ENCODE results near the gene SAMMSON.

SAMMSON gene

DNA sequence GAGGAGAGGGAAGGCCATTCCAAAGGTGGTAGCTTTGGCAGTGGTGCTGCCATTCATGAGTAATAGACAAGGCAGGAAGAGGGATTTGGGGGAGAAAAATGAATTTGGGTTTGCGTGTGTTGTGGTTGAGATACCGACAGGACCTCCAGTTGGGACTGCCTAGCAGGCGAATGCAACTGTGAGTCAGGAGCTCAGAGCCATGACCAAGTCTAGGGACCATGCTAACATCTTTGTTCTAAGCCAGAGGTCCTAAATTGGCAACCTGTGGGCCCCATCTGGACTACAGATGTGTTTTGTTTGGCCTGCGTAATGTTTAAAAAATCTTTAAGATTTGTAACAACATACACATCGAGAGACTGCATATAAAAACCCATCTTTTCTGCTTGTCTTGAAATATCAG is 61.6 kb downstream of the SAMMSON start:
- TF ChIP-seq, protein P1, sequence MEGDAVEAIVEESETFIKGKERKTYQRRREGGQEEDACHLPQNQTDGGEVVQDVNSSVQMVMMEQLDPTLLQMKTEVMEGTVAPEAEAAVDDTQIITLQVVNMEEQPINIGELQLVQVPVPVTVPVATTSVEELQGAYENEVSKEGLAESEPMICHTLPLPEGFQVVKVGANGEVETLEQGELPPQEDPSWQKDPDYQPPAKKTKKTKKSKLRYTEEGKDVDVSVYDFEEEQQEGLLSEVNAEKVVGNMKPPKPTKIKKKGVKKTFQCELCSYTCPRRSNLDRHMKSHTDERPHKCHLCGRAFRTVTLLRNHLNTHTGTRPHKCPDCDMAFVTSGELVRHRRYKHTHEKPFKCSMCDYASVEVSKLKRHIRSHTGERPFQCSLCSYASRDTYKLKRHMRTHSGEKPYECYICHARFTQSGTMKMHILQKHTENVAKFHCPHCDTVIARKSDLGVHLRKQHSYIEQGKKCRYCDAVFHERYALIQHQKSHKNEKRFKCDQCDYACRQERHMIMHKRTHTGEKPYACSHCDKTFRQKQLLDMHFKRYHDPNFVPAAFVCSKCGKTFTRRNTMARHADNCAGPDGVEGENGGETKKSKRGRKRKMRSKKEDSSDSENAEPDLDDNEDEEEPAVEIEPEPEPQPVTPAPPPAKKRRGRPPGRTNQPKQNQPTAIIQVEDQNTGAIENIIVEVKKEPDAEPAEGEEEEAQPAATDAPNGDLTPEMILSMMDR (conservative IDR thresholded peaks at IDR 0.05; ENCODE audit: control insufficient read depth, insufficient read depth, low read depth, low read length), result no peak
- no peak overlapping the region for H3K4me3 ChIP-seq (ENCODE audit: control insufficient read depth, low read depth, low read length)
- peak; percentile 28 for DNase-seq (ENCODE audit: low read depth)

DNA sequence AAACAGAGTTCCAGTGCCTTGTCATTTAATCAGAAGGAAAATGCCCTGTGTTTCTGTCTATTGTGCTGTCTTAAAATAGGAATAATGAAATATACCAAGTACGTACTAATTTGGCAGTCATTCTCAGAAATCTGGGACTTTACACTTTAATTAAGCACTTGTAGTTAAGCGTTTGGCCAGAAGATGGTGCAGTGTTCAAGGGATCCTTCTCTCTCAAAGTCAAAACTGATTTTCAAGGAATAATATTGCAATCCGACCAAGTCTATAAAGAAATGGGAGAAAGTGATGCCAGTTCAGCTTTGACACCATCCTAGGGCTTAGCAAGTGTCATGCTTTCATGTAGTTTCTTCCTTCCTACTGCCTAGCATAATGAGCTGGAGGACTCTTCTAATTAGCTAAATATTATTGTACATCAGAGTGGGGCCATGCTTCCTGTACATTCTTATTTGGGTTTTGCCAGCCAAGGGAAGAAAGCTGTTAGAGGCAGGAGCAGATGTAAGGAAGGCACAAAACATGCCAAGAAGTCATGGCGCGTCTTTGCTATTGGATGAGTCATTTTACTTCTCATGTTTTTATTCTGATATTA is 64.8 kb downstream of the SAMMSON start:
- TF ChIP-seq, protein P1 (conservative IDR thresholded peaks at IDR 0.05; ENCODE audit: control insufficient read depth, insufficient read depth, low read depth, low read length), result peak; percentile 70
- H3K4me3 ChIP-seq (ENCODE audit: control insufficient read depth, low read depth, low read length), result no peak overlapping the region
- DNase-seq (ENCODE audit: low read depth), result peak; percentile 51

DNA sequence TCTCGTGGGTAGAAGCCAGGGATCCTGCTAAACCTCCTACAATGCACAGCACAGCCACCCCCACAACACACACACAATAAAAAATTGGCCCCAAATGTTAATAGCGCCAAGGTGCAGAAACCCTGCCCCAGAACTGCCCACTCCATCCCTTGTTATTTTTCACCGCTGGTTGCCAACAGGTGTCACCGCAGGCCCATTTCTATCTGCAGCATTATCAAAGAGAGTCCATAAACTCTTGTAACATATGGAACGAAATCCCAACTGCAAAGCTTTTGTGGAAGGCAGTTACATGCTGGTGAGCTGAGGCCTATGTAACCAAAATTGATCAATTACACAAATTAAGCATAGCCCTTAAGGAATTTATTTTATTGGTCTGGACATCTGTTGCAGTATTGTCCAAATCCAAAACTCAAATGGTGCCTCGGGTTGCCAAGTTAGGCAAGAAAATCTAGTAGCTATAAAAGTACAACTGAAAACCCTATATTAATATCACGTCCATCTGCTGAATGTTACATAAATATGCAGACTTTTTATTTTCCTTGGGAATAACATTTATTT is 66.2 kb downstream of the SAMMSON start:
- TF ChIP-seq, protein P1 (conservative IDR thresholded peaks at IDR 0.05; ENCODE audit: control insufficient read depth, insufficient read depth, low read depth, low read length), result no peak
- DNase-seq (ENCODE audit: low read depth), result no peak
- no peak overlapping the region for H3K4me3 ChIP-seq (ENCODE audit: control insufficient read depth, low read depth, low read length)

DNA sequence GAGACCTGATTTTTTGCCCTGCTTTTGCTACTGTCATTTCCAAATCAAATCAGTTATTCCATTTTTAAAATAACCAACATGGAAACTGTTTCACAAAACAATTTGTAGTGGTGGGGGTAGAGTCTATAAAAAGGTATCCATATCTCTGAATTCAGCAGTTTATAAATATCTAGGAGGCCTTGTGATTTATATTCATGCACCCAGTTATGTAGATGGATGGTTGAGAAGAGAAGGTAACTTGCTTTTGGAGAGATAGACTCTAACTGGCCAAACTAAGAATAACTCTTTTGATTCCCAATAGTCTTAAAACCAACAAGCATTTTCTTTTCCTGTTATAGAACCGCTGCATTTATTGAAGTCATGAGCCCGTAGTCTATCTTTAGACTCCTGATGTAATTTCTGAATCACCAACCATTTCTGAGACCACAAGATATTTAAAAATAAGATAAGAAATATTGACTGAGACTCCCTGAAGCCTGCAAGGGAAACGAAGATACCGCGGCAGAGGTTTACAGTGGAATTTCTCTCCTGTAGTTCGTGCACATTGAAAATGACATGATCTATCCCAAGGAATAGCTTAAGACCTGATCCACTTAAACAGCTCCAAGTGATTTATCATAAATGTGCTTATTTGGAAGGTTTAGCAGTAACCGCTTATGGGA is 68.5 kb downstream of the SAMMSON start:
- TF ChIP-seq, protein P1 (conservative IDR thresholded peaks at IDR 0.05; ENCODE audit: control insufficient read depth, insufficient read depth, low read depth, low read length), result no peak
- no peak overlapping the region for H3K4me3 ChIP-seq (ENCODE audit: control insufficient read depth, low read depth, low read length)
- DNase-seq (ENCODE audit: low read depth), result peak; percentile 12

DNA sequence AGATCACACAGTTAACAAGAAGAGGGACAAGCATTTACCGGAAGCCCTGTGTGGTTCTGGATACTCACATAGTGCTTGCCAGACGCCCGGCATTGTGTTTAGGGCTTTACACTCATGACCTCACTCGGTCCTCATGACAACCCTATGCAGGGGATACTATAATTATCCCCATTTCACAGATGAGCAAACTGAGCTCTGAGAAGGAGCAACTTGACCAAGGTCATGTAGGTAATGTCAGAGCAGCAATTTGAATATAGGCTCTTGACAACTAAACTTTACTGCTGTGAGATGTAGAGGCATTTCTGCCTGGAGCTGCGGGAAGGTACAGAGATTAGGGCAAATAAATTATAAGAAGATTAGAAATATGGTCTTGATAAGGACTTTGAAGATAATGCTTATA is 70.0 kb downstream of the SAMMSON start:
- TF ChIP-seq, protein P1 (conservative IDR thresholded peaks at IDR 0.05; ENCODE audit: control insufficient read depth, insufficient read depth, low read depth, low read length), result no peak
- H3K4me3 ChIP-seq (ENCODE audit: control insufficient read depth, low read depth, low read length), result no peak overlapping the region
- no peak for DNase-seq (ENCODE audit: low read depth)

DNA sequence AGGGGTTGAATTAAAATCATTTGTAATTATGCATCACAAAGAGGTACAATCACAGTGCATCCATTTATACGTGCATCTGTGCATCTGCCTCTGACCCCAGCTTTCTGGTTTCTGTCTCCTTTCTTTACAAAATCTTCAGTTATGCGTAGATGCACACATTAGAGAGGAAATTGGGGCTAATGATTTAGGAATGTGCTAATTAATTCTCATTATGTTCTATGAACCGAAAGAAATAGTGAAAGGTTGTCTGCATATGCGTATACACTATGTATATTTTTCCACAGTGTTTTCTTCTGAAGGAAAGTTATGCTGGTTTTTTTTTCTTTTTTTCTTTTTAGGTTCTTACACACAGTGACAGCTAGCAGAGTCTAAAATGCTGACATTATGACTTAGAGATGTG is 71.6 kb downstream of the SAMMSON start:
- TF ChIP-seq, protein P1 (conservative IDR thresholded peaks at IDR 0.05; ENCODE audit: control insufficient read depth, insufficient read depth, low read depth, low read length), result no peak
- H3K4me3 ChIP-seq (ENCODE audit: control insufficient read depth, low read depth, low read length), result no peak overlapping the region

More for the DNA sequence above, 71.6 kb downstream of the SAMMSON start:
- no peak for DNase-seq (ENCODE audit: low read depth)

All from fibroblast of mammary gland (primary cell).